GM12891 (cell line): Measurements from ENCODE around the gene UBA7.

ENCODE experiments used
- POLR2A ChIP-seq: IDR thresholded peaks from 2 replicates; pipeline ENCODE4 v1.6.1; 2011; ENCODE audit warnings: low read depth, low read length, control low read depth
- POU2F2 ChIP-seq: IDR thresholded peaks from 2 replicates; pipeline ENCODE4 v1.6.1; 2011; ENCODE audit warnings: low read depth, mild to moderate bottlenecking, control low read depth, low read length, moderate library complexity

- TF ChIP-seq POLR2A (no peak), POU2F2 (no peak)
Observed at GRCh38 chr3:49771340-49771938, 42.3 kb downstream of the UBA7 start.
